ENCODE results near the gene OR2T5. TPM values are rescaled to one million over a fixed set of nuclear protein-coding genes. Genes with fewer than 3 reads are reported as not detected.
"Not testable (repeated sequence)": the region's sequence is repeated elsewhere in the genome, so short reads cannot be mapped to it uniquely, and the experiment has no call there.

Gene OR2T5
- total and polyA plus RNA-seq, 2 of the 4 experiments (the other 2 are of a cell fraction), result not detected

- H3K36me3 ChIP-seq (ENCODE audit: control insufficient read depth, insufficient read depth, low read length); H2AFZ ChIP-seq (replicated peaks; ENCODE audit: low read length, poor library complexity); CTCF ChIA-PET; H4K5ac ChIP-seq (ENCODE audit: low read depth, low read length); H3K56ac ChIP-seq (ENCODE audit: extremely low read depth, insufficient read depth, low read length); H3K9me3 ChIP-seq (ENCODE audit: control insufficient read depth, insufficient read depth, low read length); H3K4ac ChIP-seq (ENCODE audit: low read depth, low read length); H2AK9ac ChIP-seq (replicated peaks; ENCODE audit: low read depth, low read length, poor library complexity); H3K79me1 ChIP-seq (ENCODE audit: low read depth in 1 of 2, low read length in 2 of 2); ATAC-seq (ENCODE audit: low read depth); BruUV-seq (replicated peaks); H3K9ac ChIP-seq (ENCODE audit: low read depth, low read length); H3K14ac ChIP-seq (replicated peaks; ENCODE audit: low read depth, low read length); H2BK20ac ChIP-seq (ENCODE audit: low read depth, low read length); H3K4me3 ChIP-seq (ENCODE audit: insufficient read depth, low read depth, low read length); in situ Hi-C loops (cut with MboI; ENCODE audit: low sequenced_read_pairs); intact Hi-C loops (cut with micrococcal nuclease); dilution Hi-C loops (cut with HindIII; ENCODE audit: low sequenced_read_pairs, unreplicated experiment); H2AK5ac ChIP-seq (ENCODE audit: low read depth, low read length); H3K4me2 ChIP-seq (ENCODE audit: low read depth, low read length); H3K9me1 ChIP-seq (ENCODE audit: insufficient read depth, low read length); POLR2A ChIA-PET (ENCODE audit: unreplicated experiment); H3K23ac ChIP-seq (ENCODE audit: low read depth, low read length); H2BK120ac ChIP-seq (ENCODE audit: low read depth, low read length); DNase-seq; H3K4me1 ChIP-seq (ENCODE audit: control insufficient read depth, insufficient read depth, low read length); H3K27me3 ChIP-seq (ENCODE audit: control insufficient read depth, insufficient read depth, low read length); H4K91ac ChIP-seq (ENCODE audit: insufficient read depth, low read depth, low read length); H4K20me1 ChIP-seq (ENCODE audit: insufficient read depth, low read length); H4K8ac ChIP-seq (ENCODE audit: low read depth in 2 of 2, low read length in 2 of 2); H3K18ac ChIP-seq (ENCODE audit: low read depth, low read length); H2BK15ac ChIP-seq (ENCODE audit: low read depth, low read length); H3K27ac ChIP-seq (ENCODE audit: insufficient read depth, low read length); H2BK5ac ChIP-seq (ENCODE audit: low read depth, low read length, poor library complexity, severe bottlenecking): not testable (repeated sequence)
- WGBS, 2 experiments (ENCODE audit: extremely low coverage in 2 of 2, insufficient read length in 1 of 2), result 63% methylated on average over 2 of the region's 4 CpGs; no CpG with 5 or more reads in 1 of the 2 experiments
Measured at GRCh38 chr1:248444603-248445002, 43.8 kb upstream of the OR2T5 start.

GRCh38 chr1:248445399-248445798 is 43.0 kb upstream of the OR2T5 start, which contains the start of gene OR2T2:
Gene OR2T2, plus strand, starts transcription at chr1:248445637. Its CDS starts 7,161 bp downstream, at chr1:248452798.
- WGBS, 2 experiments (ENCODE audit: extremely low coverage in 2 of 2, insufficient read length in 1 of 2), result no CpG with 5 or more reads among the region's 2 CpGs
- dilution Hi-C loops (cut with HindIII; ENCODE audit: low sequenced_read_pairs, unreplicated experiment); H3K27me3 ChIP-seq (ENCODE audit: control insufficient read depth, insufficient read depth, low read length); H3K23ac ChIP-seq (ENCODE audit: low read depth, low read length); H3K9me3 ChIP-seq (ENCODE audit: control insufficient read depth, insufficient read depth, low read length); BruUV-seq (replicated peaks); DNase-seq; H3K18ac ChIP-seq (ENCODE audit: low read depth, low read length); H3K36me3 ChIP-seq (ENCODE audit: control insufficient read depth, insufficient read depth, low read length); H4K5ac ChIP-seq (ENCODE audit: low read depth, low read length); H2BK5ac ChIP-seq (ENCODE audit: low read depth, low read length, poor library complexity, severe bottlenecking); H3K9me1 ChIP-seq (ENCODE audit: insufficient read depth, low read length); H3K4ac ChIP-seq (ENCODE audit: low read depth, low read length); H3K4me1 ChIP-seq (ENCODE audit: control insufficient read depth, insufficient read depth, low read length); intact Hi-C loops (cut with micrococcal nuclease); H3K56ac ChIP-seq (ENCODE audit: extremely low read depth, insufficient read depth, low read length); H3K79me1 ChIP-seq (ENCODE audit: low read depth in 1 of 2, low read length in 2 of 2); H3K4me2 ChIP-seq (ENCODE audit: low read depth, low read length); H2AK9ac ChIP-seq (replicated peaks; ENCODE audit: low read depth, low read length, poor library complexity); H3K27ac ChIP-seq (ENCODE audit: insufficient read depth, low read length); H4K91ac ChIP-seq (ENCODE audit: insufficient read depth, low read depth, low read length); H3K14ac ChIP-seq (replicated peaks; ENCODE audit: low read depth, low read length); H4K20me1 ChIP-seq (ENCODE audit: insufficient read depth, low read length); H2BK120ac ChIP-seq (ENCODE audit: low read depth, low read length); H3K4me3 ChIP-seq (ENCODE audit: insufficient read depth, low read depth, low read length); H3K9ac ChIP-seq (ENCODE audit: low read depth, low read length); H2AFZ ChIP-seq (replicated peaks; ENCODE audit: low read length, poor library complexity); H2BK15ac ChIP-seq (ENCODE audit: low read depth, low read length); H2AK5ac ChIP-seq (ENCODE audit: low read depth, low read length); POLR2A ChIA-PET (ENCODE audit: unreplicated experiment); in situ Hi-C loops (cut with MboI; ENCODE audit: low sequenced_read_pairs); H2BK20ac ChIP-seq (ENCODE audit: low read depth, low read length); CTCF ChIA-PET; H4K8ac ChIP-seq (ENCODE audit: low read depth in 2 of 2, low read length in 2 of 2); ATAC-seq (ENCODE audit: low read depth): not testable (repeated sequence)
